HS-5 (cell line): Measurements from ENCODE around the gene TRIM75.
"Not testable (repeated sequence)": the region's sequence is repeated elsewhere in the genome, so short reads cannot be mapped to it uniquely, and the experiment has no call there.

ENCODE experiments used
- DNase-seq: peaks from one replicate; pipeline ENCODE4 v3.0.0-alpha.2; 2012; ENCODE audit warnings: low read depth

TRIM75 gene

GRCh38 chr4:165077034-165077578 is 23.4 kb downstream of the TRIM75 start:
- no peak for DNase-seq

- no peak for DNase-seq
Measured at GRCh38 chr4:165079476-165079875, 25.8 kb downstream of the TRIM75 start.

- DNase-seq = not testable (repeated sequence)
Measured at GRCh38 chr4:165084787-165085186, 31.1 kb downstream of the TRIM75 start.

GRCh38 chr4:165085946-165086345 is 32.3 kb downstream of the TRIM75 start:
- DNase-seq = no peak

- no peak for DNase-seq
Measured at GRCh38 chr4:165088366-165088765, 34.7 kb downstream of the TRIM75 start.

- DNase-seq = not testable (repeated sequence)
Measured at GRCh38 chr4:165092187-165092586, 38.5 kb downstream of the TRIM75 start.

- no peak for DNase-seq
Measured at GRCh38 chr4:165094873-165095272, 41.2 kb downstream of the TRIM75 start.

GRCh38 chr4:165095291-165095690 is 41.6 kb downstream of the TRIM75 start:
- DNase-seq = no peak

GRCh38 chr4:165096776-165097175 is 43.1 kb downstream of the TRIM75 start:
- DNase-seq = no peak

GRCh38 chr4:165101641-165102040 is 48.0 kb downstream of the TRIM75 start:
- no peak for DNase-seq

GRCh38 chr4:165106518-165106917 is 52.9 kb downstream of the TRIM75 start:
- no peak for DNase-seq
